Amniotic stem cell (primary cell): ENCODE data around the gene SLC6A19.

Experiments
- DNase-seq: peaks from one replicate; lab custom pipeline; 2025; lab: John Stamatoyannopoulos, UW

Gene SLC6A19

GRCh38 chr5:1195916-1196315 is 5.5 kb upstream of the SLC6A19 start:
- DNase-seq = no peak

GRCh38 chr5:1196562-1196961 is 4.8 kb upstream of the SLC6A19 start:
- no peak for DNase-seq

GRCh38 chr5:1197876-1198666 is 3.3 kb upstream of the SLC6A19 start:
- DNase-seq = no peak

- DNase-seq = no peak
Observed at GRCh38 chr5:1199340-1199648, 2.1 kb upstream of the SLC6A19 start.

- DNase-seq = no peak
Observed at GRCh38 chr5:1199649-1200494, 1.5 kb upstream of the SLC6A19 start.

- DNase-seq = no peak
Observed at GRCh38 chr5:1200495-1201326, 684 bp upstream of the SLC6A19 start.

GRCh38 chr5:1202026-1202797 is 817 bp downstream of the SLC6A19 start:
- no peak for DNase-seq

GRCh38 chr5:1202798-1203185 is 1.4 kb downstream of the SLC6A19 start:
- DNase-seq = no peak

- DNase-seq = no peak
Observed at GRCh38 chr5:1203311-1203967, 2.0 kb downstream of the SLC6A19 start.

- DNase-seq = no peak
Observed at GRCh38 chr5:1203968-1204692, 2.7 kb downstream of the SLC6A19 start.

GRCh38 chr5:1204693-1205242 is 3.4 kb downstream of the SLC6A19 start:
- DNase-seq = no peak

- no peak for DNase-seq
Observed at GRCh38 chr5:1205255-1206180, 4.1 kb downstream of the SLC6A19 start.

GRCh38 chr5:1206521-1207412 is 5.4 kb downstream of the SLC6A19 start:
- no peak for DNase-seq

- no peak for DNase-seq
Observed at GRCh38 chr5:1207555-1207954, 6.2 kb downstream of the SLC6A19 start.

GRCh38 chr5:1208221-1208742 is 6.9 kb downstream of the SLC6A19 start:
- no peak for DNase-seq

- no peak for DNase-seq
Observed at GRCh38 chr5:1208743-1209488, 7.5 kb downstream of the SLC6A19 start.

- no peak for DNase-seq
Observed at GRCh38 chr5:1209489-1209852, 8.1 kb downstream of the SLC6A19 start.
